Endothelial cell (in vitro differentiated cells): Measurements from ENCODE around the gene CERT1. TPM values are rescaled to one million over a fixed set of nuclear protein-coding genes. Genes with fewer than 3 reads are reported as not detected.
"Not testable (repeated sequence)": the region's sequence is repeated elsewhere in the genome, so short reads cannot be mapped to it uniquely, and the experiment has no call there.

Source experiments
- DNase-seq: peaks from one replicate; pipeline ENCODE4 v3.0.0; 2021; ENCODE audit warnings: low spot score
- H3K27ac Mint-ChIP-seq: one replicate; pipeline ENCODE4 v1.8.0; 2021; ENCODE audit warnings: mixed read lengths, inconsistent platforms; ENCODE audit not compliant: unreplicated experiment
- H3K27me3 Mint-ChIP-seq: one replicate; pipeline ENCODE4 v1.8.0; 2021; ENCODE audit warnings: mild to moderate bottlenecking, moderate library complexity, mixed read lengths, inconsistent platforms; ENCODE audit not compliant: unreplicated experiment
- H3K36me3 Mint-ChIP-seq: one replicate; pipeline ENCODE4 v1.8.0; 2021; ENCODE audit warnings: mild to moderate bottlenecking, low read depth, mixed read lengths, inconsistent platforms; ENCODE audit not compliant: unreplicated experiment
- H3K4me1 Mint-ChIP-seq: one replicate; pipeline ENCODE4 v1.8.0; 2021; ENCODE audit warnings: mild to moderate bottlenecking, mixed read lengths, inconsistent platforms; ENCODE audit not compliant: unreplicated experiment
- H3K4me3 Mint-ChIP-seq: one replicate; pipeline ENCODE4 v1.8.0; 2021; ENCODE audit warnings: mild to moderate bottlenecking, mixed read lengths, inconsistent platforms; ENCODE audit not compliant: unreplicated experiment
- H3K9me3 Mint-ChIP-seq: one replicate; pipeline ENCODE4 v1.8.0; 2021; ENCODE audit warnings: mixed read lengths, inconsistent platforms; ENCODE audit not compliant: unreplicated experiment
- total RNA-seq: library from RNA; stranded (reverse); fragmentation: NEBNext Ultra II Directional; extraction: Animal tissue kit (Norgen Biotek cat#: 25700); gene quantifications from one replicate; pipeline ENCODE4 v1.2.1, GENCODE V29; 2021; ENCODE audit not compliant: unreplicated experiment
- TF ChIP-seq, protein P1 (sequence below): fragments of 200-600 bp; sonication (generic); IDR thresholded peaks from one replicate; pipeline ENCODE4 v1.5.0; 2021; ENCODE audit warnings: antibody characterized with exemption; ENCODE audit not compliant: unreplicated experiment

Gene CERT1
- total RNA-seq, 1 donor from 2014 or later, result 46.8 TPM

DNA sequence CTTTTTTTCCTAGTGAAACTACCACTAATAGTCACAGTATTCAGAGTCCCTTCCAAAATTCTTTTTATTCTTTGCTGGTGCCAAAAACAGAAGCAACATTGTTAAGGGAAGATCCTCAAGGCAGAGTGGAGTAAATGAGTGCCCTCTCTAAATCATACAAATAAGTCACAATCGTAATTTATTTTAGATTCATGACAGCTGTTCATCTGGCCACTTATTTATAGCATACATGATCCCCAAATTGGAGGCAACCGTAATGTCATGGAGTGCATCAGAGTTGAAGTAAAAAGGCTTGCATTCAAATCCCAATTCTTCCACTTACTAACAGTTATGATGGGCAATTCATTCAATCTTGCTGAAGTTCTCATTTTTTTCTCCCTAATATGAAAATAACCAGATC, 33.7 kb upstream of the CERT1 start:
- TF ChIP-seq, protein P1, sequence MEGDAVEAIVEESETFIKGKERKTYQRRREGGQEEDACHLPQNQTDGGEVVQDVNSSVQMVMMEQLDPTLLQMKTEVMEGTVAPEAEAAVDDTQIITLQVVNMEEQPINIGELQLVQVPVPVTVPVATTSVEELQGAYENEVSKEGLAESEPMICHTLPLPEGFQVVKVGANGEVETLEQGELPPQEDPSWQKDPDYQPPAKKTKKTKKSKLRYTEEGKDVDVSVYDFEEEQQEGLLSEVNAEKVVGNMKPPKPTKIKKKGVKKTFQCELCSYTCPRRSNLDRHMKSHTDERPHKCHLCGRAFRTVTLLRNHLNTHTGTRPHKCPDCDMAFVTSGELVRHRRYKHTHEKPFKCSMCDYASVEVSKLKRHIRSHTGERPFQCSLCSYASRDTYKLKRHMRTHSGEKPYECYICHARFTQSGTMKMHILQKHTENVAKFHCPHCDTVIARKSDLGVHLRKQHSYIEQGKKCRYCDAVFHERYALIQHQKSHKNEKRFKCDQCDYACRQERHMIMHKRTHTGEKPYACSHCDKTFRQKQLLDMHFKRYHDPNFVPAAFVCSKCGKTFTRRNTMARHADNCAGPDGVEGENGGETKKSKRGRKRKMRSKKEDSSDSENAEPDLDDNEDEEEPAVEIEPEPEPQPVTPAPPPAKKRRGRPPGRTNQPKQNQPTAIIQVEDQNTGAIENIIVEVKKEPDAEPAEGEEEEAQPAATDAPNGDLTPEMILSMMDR, result no peak
- H3K36me3 Mint-ChIP-seq, result peaks cover 4% of the 10 kb centered on the region
- H3K27me3 Mint-ChIP-seq, result no peaks in the 10 kb centered on the region

DNA sequence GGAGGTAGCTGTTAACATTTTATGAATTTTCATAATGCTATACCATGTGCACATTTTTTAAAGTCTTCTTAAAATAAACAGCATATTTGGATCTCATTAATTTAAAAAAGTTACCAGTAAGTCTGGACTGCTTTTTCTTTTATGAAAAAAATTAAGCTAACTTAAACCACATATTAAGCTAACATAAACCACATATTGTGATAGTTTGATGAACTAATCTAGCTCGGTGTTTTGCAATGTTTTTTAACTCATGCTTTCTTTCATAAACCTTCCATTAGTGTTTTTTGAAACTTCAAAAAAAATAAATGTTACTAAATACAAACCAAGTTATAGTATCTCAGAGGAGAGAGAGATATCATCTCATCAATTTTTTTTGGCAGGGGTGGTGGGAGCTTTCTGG, 26.8 kb upstream of the CERT1 start:
- H3K4me3 Mint-ChIP-seq, result no peak overlapping the region
- peaks cover 7% of the 10 kb centered on the region for H3K36me3 Mint-ChIP-seq
- DNase-seq, result no peak
- H3K27me3 Mint-ChIP-seq, result no peaks in the 10 kb centered on the region
- H3K9me3 Mint-ChIP-seq, result peaks cover 5% of the 10 kb centered on the region
- TF ChIP-seq, protein P1, result no peak
- peaks cover 13% of the 10 kb centered on the region for H3K4me1 Mint-ChIP-seq
- no peak overlapping the region for H3K27ac Mint-ChIP-seq

More for the DNA sequence above, 33.7 kb upstream of the CERT1 start:
- no peaks in the 10 kb centered on the region for H3K4me1 Mint-ChIP-seq
- no peak for DNase-seq
- H3K9me3 Mint-ChIP-seq, result no peaks in the 10 kb centered on the region
- no peak overlapping the region for H3K27ac Mint-ChIP-seq
- no peak overlapping the region for H3K4me3 Mint-ChIP-seq

DNA sequence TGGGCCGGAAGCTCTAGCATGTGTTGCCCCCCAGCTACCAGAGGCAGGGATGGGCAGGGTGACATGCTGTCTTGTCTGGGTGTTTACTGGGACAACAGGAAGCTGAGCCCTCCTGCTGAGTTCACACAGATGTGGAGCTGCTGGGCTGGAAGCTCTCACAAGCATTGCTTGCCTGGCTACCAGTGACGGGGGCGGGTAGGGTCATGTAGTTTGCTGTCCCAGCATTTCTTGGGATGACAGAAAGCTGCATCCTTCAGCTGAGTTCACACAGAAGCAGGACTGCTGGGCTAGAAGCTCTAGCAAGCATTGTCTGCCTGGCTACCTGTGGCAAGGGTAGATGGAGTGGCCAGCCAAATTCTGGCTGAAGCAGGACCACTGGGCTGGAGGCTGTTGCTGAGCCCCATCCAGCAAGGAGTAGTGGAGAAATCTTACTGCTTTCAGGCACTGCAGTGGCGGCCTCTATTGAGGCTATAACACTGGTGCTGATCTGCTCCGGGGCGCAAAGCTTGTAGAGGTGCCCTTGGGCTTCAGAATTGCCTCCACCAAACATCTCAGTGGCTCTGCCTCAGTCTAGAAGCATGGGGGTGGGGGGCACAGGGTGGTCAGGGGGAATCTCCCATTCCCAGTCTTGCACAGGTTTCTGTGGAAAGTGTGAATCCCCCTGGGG, 25.4 kb upstream of the CERT1 start:
- Mint-ChIP-seq H3K4me3 (no peak overlapping the region), H3K27ac (no peak overlapping the region), H3K4me1 (peaks cover 13% of the 10 kb centered on the region), H3K27me3 (no peaks in the 10 kb centered on the region), H3K9me3 (peaks cover 5% of the 10 kb centered on the region), H3K36me3 (peaks cover 15% of the 10 kb centered on the region)
- no peak for DNase-seq
- TF ChIP-seq, protein P1, result no peak

DNA sequence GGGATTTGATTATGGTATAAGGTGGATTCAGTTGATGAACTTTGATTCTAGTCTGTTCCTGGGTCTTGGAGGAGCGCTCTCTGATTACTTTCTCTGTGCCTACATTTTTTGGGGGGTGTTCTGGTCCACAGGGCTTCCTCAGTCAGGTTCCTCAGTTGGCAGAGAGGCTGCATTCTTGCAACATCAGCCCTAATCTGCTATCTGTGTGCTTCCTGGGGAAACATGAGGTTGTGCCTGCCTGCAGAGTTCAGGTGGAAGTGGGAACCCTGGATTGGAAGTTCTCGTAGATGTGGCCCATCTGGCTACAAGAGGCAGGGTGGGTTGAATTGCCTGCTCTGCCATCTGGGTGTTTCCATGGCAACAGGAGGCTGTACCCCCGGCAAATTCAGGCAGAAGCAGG, 24.7 kb upstream of the CERT1 start:
- Mint-ChIP-seq H3K27ac (no peak overlapping the region), H3K27me3 (no peaks in the 10 kb centered on the region), H3K4me1 (peaks cover 13% of the 10 kb centered on the region), H3K4me3 (no peak overlapping the region), H3K9me3 (peaks cover 5% of the 10 kb centered on the region), H3K36me3 (peaks cover 18% of the 10 kb centered on the region)
- TF ChIP-seq, protein P1, result no peak
- DNase-seq, result no peak

DNA sequence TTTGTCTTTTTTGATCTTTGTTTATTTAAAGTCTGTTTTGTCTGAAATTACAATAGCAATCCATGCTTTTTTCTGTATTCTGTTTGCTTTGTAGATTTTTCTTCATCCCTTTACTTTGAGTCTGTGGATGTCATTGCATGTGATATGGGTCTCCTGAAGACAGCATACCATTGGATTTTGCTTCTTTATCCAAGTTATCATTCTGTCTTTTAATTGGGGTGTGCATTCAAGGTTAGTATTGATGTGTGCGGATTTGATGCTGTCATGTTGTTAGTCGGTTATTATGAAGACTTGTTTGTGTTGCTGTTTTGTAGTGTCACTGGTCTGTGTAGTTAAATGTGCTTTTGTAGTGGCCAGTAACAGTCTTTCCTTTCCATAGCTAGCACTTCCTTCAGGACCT, 23.3 kb upstream of the CERT1 start:
- H3K4me1 Mint-ChIP-seq, result peaks cover 13% of the 10 kb centered on the region
- H3K4me3 Mint-ChIP-seq, result no peak overlapping the region
- no peak overlapping the region for H3K27ac Mint-ChIP-seq
- TF ChIP-seq, protein P1, result no peak
- DNase-seq, result no peak
- H3K27me3 Mint-ChIP-seq, result no peaks in the 10 kb centered on the region
- peaks cover 18% of the 10 kb centered on the region for H3K36me3 Mint-ChIP-seq
- peaks cover 5% of the 10 kb centered on the region for H3K9me3 Mint-ChIP-seq

DNA sequence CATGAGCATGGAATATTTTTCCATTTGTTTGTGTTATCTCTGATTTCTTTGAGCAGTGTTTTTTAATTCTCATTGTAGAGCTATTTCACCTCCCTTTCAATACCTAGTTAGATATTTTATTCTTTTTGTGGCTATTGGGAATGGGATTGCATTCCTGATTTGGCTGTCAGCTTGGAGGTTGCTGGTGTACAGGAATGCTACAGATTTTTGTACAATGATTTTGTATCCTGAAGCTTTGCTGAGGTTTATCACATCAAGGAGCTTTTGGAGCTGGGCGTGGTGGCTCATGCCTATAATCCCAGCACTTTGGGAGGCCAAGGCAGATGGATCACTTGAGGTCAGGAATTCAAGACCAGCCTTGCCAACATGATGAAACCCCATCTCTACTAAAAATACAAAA, 22.3 kb upstream of the CERT1 start:
- peaks cover 13% of the 10 kb centered on the region for H3K4me1 Mint-ChIP-seq
- H3K27ac Mint-ChIP-seq, H3K27me3 Mint-ChIP-seq: not testable (repeated sequence)

More for the DNA sequence above, 22.3 kb upstream of the CERT1 start:
- H3K36me3 Mint-ChIP-seq, result peaks cover 18% of the 10 kb centered on the region
- DNase-seq, H3K9me3 Mint-ChIP-seq, H3K4me3 Mint-ChIP-seq: not testable (repeated sequence)
